NCI-H2107 treated with DMSO at 0.1 percent for 48 hours (cell line): Measurements from ENCODE around the gene ICAM1.
"Not testable (repeated sequence)": the region's sequence is repeated elsewhere in the genome, so short reads cannot be mapped to it uniquely, and the experiment has no call there.

Experiments used
- DNase-seq: peaks from one replicate; lab custom pipeline; 2025; ENCODE audit not compliant: unreplicated experiment; lab: John Stamatoyannopoulos, UW

ICAM1 gene

DNA sequence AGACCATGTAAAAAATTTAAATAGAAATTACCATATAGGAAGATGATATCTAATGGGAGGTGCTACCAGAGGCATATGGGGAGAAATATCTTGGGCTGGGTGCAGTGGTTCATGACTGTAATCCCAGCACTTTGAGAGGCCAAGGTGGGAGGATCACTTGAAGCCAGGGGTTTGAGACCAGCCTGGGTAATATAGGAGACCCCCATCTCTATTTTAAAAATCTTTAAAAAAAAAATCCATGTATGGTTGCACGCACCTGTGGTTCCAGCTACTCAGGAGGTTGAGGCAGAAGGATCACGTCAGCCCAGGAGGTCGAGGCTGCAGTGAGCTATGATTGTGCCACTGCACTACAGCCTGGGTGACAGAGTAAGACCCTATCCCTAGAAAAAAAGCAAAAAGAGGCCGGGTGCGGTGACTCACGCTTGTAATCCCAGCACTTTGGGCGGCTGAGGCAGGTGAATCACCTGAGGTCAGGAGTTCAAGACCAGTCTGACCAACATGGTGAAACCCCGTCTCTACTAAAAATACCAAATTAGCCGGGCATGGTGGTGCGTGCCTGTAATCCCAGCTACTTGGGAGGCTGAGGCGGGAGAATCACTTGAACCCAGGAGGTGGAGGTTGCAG is 29.0 kb upstream of the ICAM1 start:
- not testable (repeated sequence) for DNase-seq

DNA sequence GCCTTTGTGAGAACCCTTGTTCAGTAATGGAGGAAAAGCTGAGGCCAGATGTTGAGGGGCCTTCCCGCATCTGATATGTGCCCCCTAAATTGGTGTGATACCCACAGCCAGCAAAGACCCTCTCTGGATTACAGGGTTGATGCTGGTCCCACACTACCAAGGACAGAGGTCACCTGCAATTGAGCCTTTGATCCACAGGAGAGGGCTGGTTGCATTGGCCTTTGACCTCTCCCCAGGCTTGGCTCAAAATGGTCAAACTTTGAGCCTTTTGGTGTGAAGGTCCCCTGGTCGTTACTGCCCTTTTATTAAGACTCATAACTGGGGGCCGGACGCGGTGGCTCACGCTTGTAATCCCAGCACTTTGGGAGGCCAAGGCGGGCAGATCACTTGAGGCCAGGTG is 27.3 kb upstream of the ICAM1 start:
- DNase-seq, result no peak

- no peak for DNase-seq
Measured at GRCh38 chr19:10245189-10245939, 25.6 kb upstream of the ICAM1 start.

- no peak for DNase-seq
Measured at GRCh38 chr19:10246511-10246910, 24.4 kb upstream of the ICAM1 start.

DNA sequence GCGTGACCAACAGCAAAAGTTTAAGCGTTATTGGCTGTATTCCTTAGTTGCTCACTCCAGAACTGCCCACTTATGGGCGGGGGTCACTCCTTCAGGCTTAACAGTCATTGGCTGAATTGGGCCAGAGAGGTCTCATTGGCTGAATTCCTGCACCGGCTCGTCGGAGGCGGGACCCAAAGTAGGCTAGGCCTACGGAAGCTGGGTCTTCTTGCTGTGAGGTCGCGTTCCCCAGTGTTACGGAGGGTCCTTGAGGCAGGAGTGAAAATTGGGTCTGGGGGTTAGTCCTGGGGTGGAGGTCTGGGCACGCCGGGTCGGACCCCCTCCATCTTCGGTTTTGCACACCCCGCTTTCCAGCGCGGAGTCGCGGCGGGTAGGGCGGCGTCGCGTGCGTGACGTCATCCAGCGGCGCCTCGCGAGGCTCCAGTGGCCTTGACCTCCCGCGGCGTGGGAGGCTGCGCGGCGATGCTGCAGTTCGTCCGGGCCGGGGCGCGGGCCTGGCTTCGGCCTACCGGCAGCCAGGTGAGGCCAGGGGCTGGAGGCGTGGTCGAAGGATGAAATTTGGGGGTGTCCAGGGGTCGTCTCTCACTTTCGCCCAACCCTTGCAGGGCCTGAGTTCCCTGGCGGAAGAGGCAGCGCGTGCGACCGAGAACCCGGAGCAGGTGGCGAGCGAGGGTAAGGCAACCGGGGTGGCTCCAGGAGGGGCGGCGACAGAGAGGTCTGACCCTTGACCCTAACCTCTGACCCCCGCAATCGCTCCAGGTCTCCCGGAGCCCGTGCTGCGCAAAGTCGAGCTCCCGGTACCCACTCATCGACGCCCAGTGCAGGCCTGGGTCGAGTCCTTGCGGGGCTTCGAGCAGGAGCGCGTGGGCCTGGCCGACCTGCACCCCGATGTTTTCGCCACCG is 18.9 kb upstream of the ICAM1 start, which contains the start of gene MRPL4:
Gene MRPL4, plus strand, starts transcription at position 423 of the 903 bp plus-strand sequence. Its CDS starts 40 bp downstream, at position 463.
- DNase-seq, result peak; percentile 98

- no peak for DNase-seq
Measured at GRCh38 chr19:10252707-10253106, 18.2 kb upstream of the ICAM1 start.

DNA sequence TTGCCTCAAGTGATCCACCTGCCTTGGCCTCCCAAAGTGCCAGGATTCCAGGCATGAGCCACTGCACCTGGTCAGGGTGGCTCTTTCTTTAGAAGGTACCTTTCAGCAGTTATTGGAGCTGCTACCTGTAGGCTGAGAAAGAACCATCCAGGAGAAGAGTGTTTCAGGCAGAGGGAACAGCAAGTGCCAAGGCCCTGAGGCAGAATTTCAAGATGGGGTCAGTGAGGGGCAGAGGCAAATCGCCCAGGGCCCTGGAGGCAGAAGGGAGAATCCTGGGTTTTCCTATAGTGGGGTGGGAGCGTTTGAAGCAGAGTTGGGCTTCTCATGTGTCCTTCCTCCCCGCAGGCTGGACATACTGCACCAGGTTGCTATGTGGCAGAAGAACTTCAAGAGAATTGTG is 16.7 kb upstream of the ICAM1 start:
- DNase-seq, result no peak

GRCh38 chr19:10255358-10255757 is 15.6 kb upstream of the ICAM1 start:
- DNase-seq, result no peak

DNA sequence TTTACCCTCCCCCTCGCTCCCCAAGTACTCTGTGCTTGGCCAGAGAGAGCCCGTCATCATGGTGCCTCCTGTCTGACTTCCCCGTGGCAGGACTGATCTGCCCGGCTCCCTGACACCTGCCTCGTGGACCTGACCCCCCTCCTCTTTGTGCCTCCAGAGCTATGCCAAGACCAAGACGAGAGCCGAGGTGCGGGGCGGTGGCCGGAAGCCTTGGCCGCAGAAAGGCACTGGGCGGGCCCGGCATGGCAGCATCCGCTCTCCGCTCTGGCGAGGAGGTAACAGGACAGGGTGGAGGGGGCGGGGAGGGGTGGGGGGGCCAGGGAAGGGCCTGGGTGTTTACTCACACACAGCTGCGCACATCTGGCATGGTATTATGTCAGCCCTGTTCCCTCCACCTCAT is 14.4 kb upstream of the ICAM1 start:
- no peak for DNase-seq

- DNase-seq, result no peak
Measured at GRCh38 chr19:10256970-10257615, 13.8 kb upstream of the ICAM1 start.

- no peak for DNase-seq
Measured at GRCh38 chr19:10258080-10258710, 12.7 kb upstream of the ICAM1 start.

GRCh38 chr19:10259162-10259905 is 11.6 kb upstream of the ICAM1 start:
- DNase-seq, result peak; percentile 34

DNA sequence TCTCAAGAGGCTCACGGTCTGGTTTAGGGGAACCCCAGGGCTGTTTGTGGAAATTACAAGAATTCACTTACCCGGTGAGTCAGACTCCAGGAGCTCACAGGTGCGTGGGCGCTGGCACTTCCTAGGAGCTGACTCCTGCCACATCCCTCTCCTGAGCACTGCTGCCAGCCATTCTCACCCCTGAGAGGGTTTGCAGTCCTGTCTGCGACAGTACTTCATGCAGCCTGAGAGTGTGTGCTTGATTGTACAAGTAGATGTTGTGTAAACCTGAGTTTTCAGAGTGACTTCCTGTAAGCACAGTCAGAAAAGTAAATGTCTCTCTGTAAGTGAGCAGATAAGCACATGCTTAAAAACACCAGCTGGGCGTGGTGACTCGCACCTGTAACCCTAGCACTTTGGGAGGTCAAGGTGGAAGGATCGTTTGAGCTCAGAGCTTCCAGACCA is 10.8 kb upstream of the ICAM1 start:
- no peak for DNase-seq

- DNase-seq, result no peak
Measured at GRCh38 chr19:10262771-10263170, 8.1 kb upstream of the ICAM1 start.

DNA sequence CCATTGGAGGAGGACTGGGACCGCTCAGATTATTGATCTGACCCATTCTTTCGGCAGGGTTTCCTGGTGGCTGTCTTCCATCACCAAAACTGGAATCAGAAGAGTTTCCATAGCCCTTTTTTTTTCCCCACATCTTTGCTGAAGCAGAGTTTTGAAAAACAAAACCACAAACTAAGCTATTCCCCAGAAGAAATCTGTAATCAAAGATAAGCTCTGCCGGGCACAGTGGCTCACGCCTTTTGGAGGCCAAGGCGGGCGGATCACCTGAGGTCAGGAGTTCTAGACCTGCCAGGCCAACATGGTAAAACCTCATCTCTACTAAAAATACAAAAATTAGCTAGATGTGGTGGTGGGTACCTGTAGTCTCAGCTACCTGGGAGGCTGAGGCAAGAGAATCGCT is 4.2 kb upstream of the ICAM1 start:
- no peak for DNase-seq

- no peak for DNase-seq
Measured at GRCh38 chr19:10268071-10268470, 2.8 kb upstream of the ICAM1 start.

- peak; percentile 19 for DNase-seq
Measured at GRCh38 chr19:10269333-10270179, 1.4 kb upstream of the ICAM1 start.

GRCh38 chr19:10270180-10270615 is 722 bp upstream of the ICAM1 start:
- no peak for DNase-seq

- no peak for DNase-seq
Measured at GRCh38 chr19:10271543-10272086, 695 bp downstream of the ICAM1 start.
